Amygdala (tissue), 56 donors: Measurements from ENCODE around the gene FASTK.

Experiments used
- DNase-seq, 56 donors: peaks; one replicate each; lab custom pipeline; 2025; lab: John Stamatoyannopoulos, UW

The FASTK gene

GRCh38 chr7:151085329-151085690 is 4.7 kb upstream of the FASTK start:
- peak in 3 of 56 donors; percentile 11 to 34 (median 27) for DNase-seq

GRCh38 chr7:151083824-151084160 is 3.2 kb upstream of the FASTK start:
- no peak for DNase-seq

- peak in 51 of 56 donors; percentile 32 to 81 (median 61) for DNase-seq
Observed at GRCh38 chr7:151083071-151083823, 2.6 kb upstream of the FASTK start, which contains the start of gene TMUB1. TSS of gene TMUB1 (minus strand) at chr7:151083493. CDS start at chr7:151082563, 930 bp downstream.

GRCh38 chr7:151082141-151083070 is 1.8 kb upstream of the FASTK start:
- no peak for DNase-seq

GRCh38 chr7:151081170-151082101 is 827 bp upstream of the FASTK start:
- DNase-seq = peak in 1 of 56 donors; percentile 49

GRCh38 chr7:151080067-151080521 is 515 bp downstream of the FASTK start:
- peak in 4 of 56 donors; percentile 46 to 63 (median 60) for DNase-seq

- no peak for DNase-seq
Observed at GRCh38 chr7:151079199-151079910, 1.3 kb downstream of the FASTK start.

GRCh38 chr7:151078233-151079040 is 2.2 kb downstream of the FASTK start:
- DNase-seq = no peak

- DNase-seq = no peak
Observed at GRCh38 chr7:151077705-151078232, 2.8 kb downstream of the FASTK start.

GRCh38 chr7:151076863-151077704 is 3.5 kb downstream of the FASTK start:
- no peak for DNase-seq

GRCh38 chr7:151075978-151076426 is 4.6 kb downstream of the FASTK start:
- DNase-seq = no peak

GRCh38 chr7:151075662-151075971 is 5.0 kb downstream of the FASTK start:
- DNase-seq = no peak

GRCh38 chr7:151074817-151075661 is 5.6 kb downstream of the FASTK start:
- DNase-seq = no peak

- no peak for DNase-seq
Observed at GRCh38 chr7:151073990-151074389, 6.6 kb downstream of the FASTK start.

- no peak for DNase-seq
Observed at GRCh38 chr7:151071032-151071866, 9.4 kb downstream of the FASTK start.

- no peak for DNase-seq
Observed at GRCh38 chr7:151070574-151070960, 10.0 kb downstream of the FASTK start.
